CD14-positive monocyte (primary cell): ENCODE results near the gene RBM41. TPM values are rescaled to one million over a fixed set of nuclear protein-coding genes. Genes with fewer than 3 reads are reported as not detected.
A peak's percentile ranks its signal among the peaks of the same experiment; 100 is the strongest.

Experiments used
- DNase-seq, 3 donors: peaks; one replicate each; pipeline ENCODE4 v3.0.0-alpha.2; 2011 to 2022
- H2AFZ ChIP-seq: 2 replicates; pipeline ENCODE4 v1.6.0; 2012; ENCODE audit warnings: mild to moderate bottlenecking, low read depth, low read length, inconsistent platforms; ENCODE audit not compliant: insufficient read depth, poor library complexity, severe bottlenecking
- H3K27ac ChIP-seq, 2 donors: 1 replicate in 1 of 2; 2 replicates in 1 of 2; pipeline ENCODE4 v1.5.1; 2012 to 2013; ENCODE audit warnings: low read length in 2 of 2, control low read depth in 1 of 2, inconsistent platforms in 1 of 2, low read depth in 1 of 2, mild to moderate bottlenecking in 1 of 2
- H3K27me3 ChIP-seq, 2 donors: one replicate each; pipeline versions ENCODE4 v1.6.0 to v1.6.1; 2011 to 2013; ENCODE audit warnings: low read length in 2 of 2; ENCODE audit not compliant: control insufficient read depth in 2 of 2, insufficient read depth in 2 of 2
- H3K36me3 ChIP-seq, 2 donors: replicated peaks in 1 of 2; 1 replicate in 1 of 2; 2 replicates in 1 of 2; pipeline versions ENCODE4 v1.5.1 to v1.6.1; 2012 to 2013; ENCODE audit warnings: low read length in 2 of 2, control low read depth in 1 of 2, inconsistent platforms in 1 of 2, mild to moderate bottlenecking in 1 of 2; ENCODE audit not compliant: insufficient read depth in 2 of 2, control insufficient read depth in 1 of 2
- H3K4me1 ChIP-seq, 2 donors: 1 replicate in 1 of 2; 2 replicates in 1 of 2; pipeline versions ENCODE4 v1.5.1 to v1.6.1; 2012 to 2013; ENCODE audit warnings: low read length in 2 of 2, control low read depth in 1 of 2, inconsistent platforms in 1 of 2, mild to moderate bottlenecking in 1 of 2, moderate library complexity in 1 of 2; ENCODE audit not compliant: insufficient read depth in 2 of 2, control insufficient read depth in 1 of 2
- H3K4me2 ChIP-seq: replicated peaks from 2 replicates; pipeline ENCODE3; 2012; ENCODE audit warnings: low read length, moderate library complexity, mild to moderate bottlenecking; ENCODE audit not compliant: poor library complexity, severe bottlenecking; ENCODE audit errors: extremely low read depth
- H3K4me3 ChIP-seq, 3 experiments: fragments of 200-600 bp in 1 of 3; sonication (generic) in 1 of 3; replicated peaks in 1 of 3; 1 replicate in 2 of 3; 2 replicates in 1 of 3; pipeline ENCODE4 v1.5.1; 2011 to 2013; ENCODE audit warnings: low read length in 3 of 3, mild to moderate bottlenecking in 3 of 3, control low read depth in 2 of 3, low read depth in 2 of 3, inconsistent platforms in 1 of 3, moderate library complexity in 1 of 3
- H3K79me2 ChIP-seq: 2 replicates; pipeline ENCODE4 v1.6.0; 2012; ENCODE audit warnings: mild to moderate bottlenecking, control low read depth, inconsistent platforms, low read length, moderate library complexity; ENCODE audit not compliant: insufficient read depth
- H3K9ac ChIP-seq: 2 replicates; pipeline ENCODE4 v1.6.0; 2017; ENCODE audit warnings: low read length, mild to moderate bottlenecking; ENCODE audit not compliant: insufficient read depth, poor library complexity, severe bottlenecking
- H3K9me3 ChIP-seq, 2 donors: replicated peaks in 1 of 2; 1 replicate in 1 of 2; 2 replicates in 1 of 2; pipeline versions ENCODE4 v1.5.1 to v1.6.1; 2012 to 2013; ENCODE audit warnings: low read length in 2 of 2, control low read depth in 1 of 2; ENCODE audit not compliant: control insufficient read depth in 1 of 2, insufficient read depth in 1 of 2
- H4K20me1 ChIP-seq: 2 replicates; pipeline ENCODE4 v1.6.0; 2012; ENCODE audit warnings: mild to moderate bottlenecking, low read length, control low read depth, moderate library complexity; ENCODE audit not compliant: insufficient read depth
- H3K27ac Mint-ChIP-seq, 7 donors: one replicate each; pipeline ENCODE4 v1.8.0; 2020; ENCODE audit warnings: mild to moderate bottlenecking in 7 of 7, mixed read lengths in 7 of 7, moderate library complexity in 6 of 7, inconsistent platforms in 2 of 7
- H3K27me3 Mint-ChIP-seq, 3 donors: one replicate each; pipeline ENCODE4 v1.8.0; 2021 to 2022; ENCODE audit warnings: low read depth in 3 of 3, mild to moderate bottlenecking in 3 of 3, mixed read lengths in 3 of 3, moderate library complexity in 3 of 3, inconsistent platforms in 1 of 3
- H3K36me3 Mint-ChIP-seq, 2 donors: one replicate each; pipeline ENCODE4 v1.8.0; 2020; ENCODE audit warnings: mixed read lengths in 2 of 2, inconsistent platforms in 1 of 2, mild to moderate bottlenecking in 1 of 2
- H3K4me1 Mint-ChIP-seq: one replicate; pipeline ENCODE4 v1.8.0; 2020; ENCODE audit warnings: mild to moderate bottlenecking, mixed read lengths
- H3K4me3 Mint-ChIP-seq, 2 donors: one replicate each; pipeline ENCODE4 v1.8.0; 2020; ENCODE audit warnings: mild to moderate bottlenecking in 2 of 2, mixed read lengths in 2 of 2, moderate library complexity in 1 of 2
- H3K9me3 Mint-ChIP-seq, 7 donors: one replicate each; pipeline ENCODE4 v1.8.0; 2020 to 2022; ENCODE audit warnings: mixed read lengths in 7 of 7, mild to moderate bottlenecking in 6 of 7, moderate library complexity in 6 of 7, inconsistent platforms in 2 of 7
- WGBS: methylation state at CpG from one replicate; pipeline ENCODE4 v1.1.5; 2013; ENCODE audit warnings: missing lambda C conversion rate; ENCODE audit not compliant: insufficient coverage; 5-methylcytosine and 5-hydroxymethylcytosine counted together
- intact Hi-C, 2 donors: fragments of 100-400 bp; cut with micrococcal nuclease; formaldehyde crosslinking; loops; one replicate each; pipeline versions ENCODE4 v1.15.0 to v1.15.1; 2023
- polyA plus RNA-seq, 3 donors: library from polyadenylated mRNA; depleted of rRNA in 1 of 3; unstranded in 2 of 3; stranded (reverse) in 1 of 3; fragments of 300-500 nt in 2 of 3; fragments of >200 nt in 1 of 3; fragmentation: Illumina TruSeq in 2 of 3; gene quantifications; 1 replicate in 2 of 3; 2 replicates in 1 of 3; pipeline ENCODE4 v1.2.3, GENCODE V29; 2012 to 2021
- TF ChIP-seq, protein P1 (sequence below): fragments of 200-600 bp; IDR thresholded peaks from one replicate; pipeline ENCODE4 v1.8.0; 2022; ENCODE audit warnings: antibody characterized with exemption, mild to moderate bottlenecking

RBM41 gene
- polyA plus RNA-seq, 3 donors = 3.9 to 9.5 (median 8.6) TPM

DNA sequence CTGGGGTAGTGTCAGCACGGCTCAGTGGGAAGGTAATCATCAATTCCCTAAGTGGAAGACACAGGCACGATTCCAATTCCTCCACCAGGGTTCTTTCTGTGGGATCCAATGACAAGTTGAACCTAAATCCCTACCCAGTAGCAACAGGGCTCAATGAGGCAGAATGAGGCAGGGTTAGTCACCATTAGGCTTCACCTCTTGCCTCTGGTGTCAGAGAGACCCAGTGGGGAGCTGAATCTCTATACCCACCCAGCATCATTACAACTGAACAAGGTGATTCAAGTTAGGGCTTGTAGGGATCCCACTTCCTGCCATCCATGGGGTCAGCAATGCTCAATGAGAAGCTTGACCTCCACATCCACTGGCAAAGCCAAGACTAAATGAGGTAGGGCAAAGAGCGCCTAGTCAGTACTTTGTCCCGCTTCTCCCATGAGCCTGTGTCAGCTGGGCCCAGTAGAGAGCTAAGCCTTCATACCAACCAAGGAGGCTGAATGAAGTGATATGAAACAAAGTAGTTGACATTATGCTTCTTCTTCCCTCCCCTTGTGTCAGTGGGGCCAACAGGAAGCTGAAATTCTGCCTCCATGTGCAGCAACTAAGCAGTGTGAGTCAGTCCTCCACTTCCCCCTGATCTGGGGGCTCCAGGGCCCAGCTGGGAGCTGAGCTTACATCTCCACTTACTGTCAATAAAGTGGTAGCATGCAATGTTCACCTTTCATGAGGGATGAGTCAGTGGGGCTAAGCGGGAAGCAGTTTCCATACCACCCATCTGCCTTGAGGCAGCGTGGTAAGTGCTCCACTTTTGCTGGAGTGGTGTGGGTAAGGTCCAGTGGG, 36.4 kb upstream of the RBM41 start:
- WGBS = no CpG with 5 or more reads among the region's 6 CpGs
- H3K4me1 ChIP-seq = peaks cover 8 to 9% of the 10 kb centered on the region in 2 donors
- Mint-ChIP-seq H3K4me3 (peak overlapping the region; percentile 67 to 74), H3K9me3 (peaks cover 0 to 5% (median 2%) of the 10 kb centered on the region in 7 donors), H3K27me3 (peaks cover 0 to 2% (median 0%) of the 10 kb centered on the region in 3 donors), H3K27ac (peak overlapping the region in 3 of 7 donors; percentile 54 to 83 (median 62)), H3K4me1 (peaks cover 11% of the 10 kb centered on the region), H3K36me3 (no peaks in the 10 kb centered on the region)
- no peaks in the 10 kb centered on the region for H3K27me3 ChIP-seq
- no peaks in the 10 kb centered on the region for H3K9me3 ChIP-seq
- H2AFZ ChIP-seq = no peak overlapping the region
- no peaks in the 10 kb centered on the region for H4K20me1 ChIP-seq
- H3K27ac ChIP-seq = peak overlapping the region in 1 of 2 donors; percentile 12
- peak; percentile 21 to 46 (median 31) for DNase-seq
- intact Hi-C loops = no loop called here
- peak overlapping the region in 1 of 3 experiments; percentile 32 for H3K4me3 ChIP-seq
- H3K79me2 ChIP-seq = no peaks in the 10 kb centered on the region
- H3K4me2 ChIP-seq = peak overlapping the region; percentile 35
- TF ChIP-seq, protein P1, sequence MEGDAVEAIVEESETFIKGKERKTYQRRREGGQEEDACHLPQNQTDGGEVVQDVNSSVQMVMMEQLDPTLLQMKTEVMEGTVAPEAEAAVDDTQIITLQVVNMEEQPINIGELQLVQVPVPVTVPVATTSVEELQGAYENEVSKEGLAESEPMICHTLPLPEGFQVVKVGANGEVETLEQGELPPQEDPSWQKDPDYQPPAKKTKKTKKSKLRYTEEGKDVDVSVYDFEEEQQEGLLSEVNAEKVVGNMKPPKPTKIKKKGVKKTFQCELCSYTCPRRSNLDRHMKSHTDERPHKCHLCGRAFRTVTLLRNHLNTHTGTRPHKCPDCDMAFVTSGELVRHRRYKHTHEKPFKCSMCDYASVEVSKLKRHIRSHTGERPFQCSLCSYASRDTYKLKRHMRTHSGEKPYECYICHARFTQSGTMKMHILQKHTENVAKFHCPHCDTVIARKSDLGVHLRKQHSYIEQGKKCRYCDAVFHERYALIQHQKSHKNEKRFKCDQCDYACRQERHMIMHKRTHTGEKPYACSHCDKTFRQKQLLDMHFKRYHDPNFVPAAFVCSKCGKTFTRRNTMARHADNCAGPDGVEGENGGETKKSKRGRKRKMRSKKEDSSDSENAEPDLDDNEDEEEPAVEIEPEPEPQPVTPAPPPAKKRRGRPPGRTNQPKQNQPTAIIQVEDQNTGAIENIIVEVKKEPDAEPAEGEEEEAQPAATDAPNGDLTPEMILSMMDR = no peak
- H3K9ac ChIP-seq = no peak overlapping the region
- H3K36me3 ChIP-seq = no peaks in the 10 kb centered on the region

DNA sequence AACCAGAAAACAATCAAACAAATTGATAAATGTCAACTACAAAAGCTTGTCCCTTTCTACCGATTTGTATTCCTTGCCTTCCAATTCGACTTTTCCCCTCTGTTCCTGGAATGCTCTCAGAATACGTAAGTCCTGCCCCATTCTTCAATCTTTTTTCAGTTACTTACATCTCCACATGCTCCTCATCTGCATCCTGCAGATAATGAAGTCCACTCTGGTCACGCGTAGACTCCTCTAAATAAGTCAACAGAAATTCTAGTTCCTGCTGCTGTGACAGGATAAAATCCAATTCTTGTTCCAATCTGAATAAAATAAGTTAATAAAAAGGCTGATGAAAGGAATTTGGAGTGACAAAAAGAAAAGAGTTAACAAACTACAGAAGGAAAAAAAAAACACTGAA, 34.4 kb upstream of the RBM41 start:
- no CpG with 5 or more reads among the region's 5 CpGs for WGBS
- peaks cover 0 to 5% (median 2%) of the 10 kb centered on the region in 7 donors for H3K9me3 Mint-ChIP-seq
- no peaks in the 10 kb centered on the region for H3K9me3 ChIP-seq
- H3K4me2 ChIP-seq = no peak overlapping the region
- H3K9ac ChIP-seq = no peak overlapping the region
- no peaks in the 10 kb centered on the region for H3K36me3 Mint-ChIP-seq
- intact Hi-C loops = no loop called here
- H3K4me1 ChIP-seq = peaks cover 8 to 9% of the 10 kb centered on the region in 2 donors
- no peaks in the 10 kb centered on the region for H3K27me3 ChIP-seq
- H2AFZ ChIP-seq = no peak overlapping the region
- H3K4me3 ChIP-seq = no peak overlapping the region
- H3K27ac Mint-ChIP-seq = no peak overlapping the region
- no peaks in the 10 kb centered on the region for H4K20me1 ChIP-seq
- no peak overlapping the region for H3K4me3 Mint-ChIP-seq
- H3K27ac ChIP-seq = no peak overlapping the region
- peaks cover 11% of the 10 kb centered on the region for H3K4me1 Mint-ChIP-seq
- H3K27me3 Mint-ChIP-seq = peaks cover 0 to 2% (median 0%) of the 10 kb centered on the region in 3 donors
- no peak for DNase-seq
- H3K36me3 ChIP-seq = no peaks in the 10 kb centered on the region
- TF ChIP-seq, protein P1 = no peak
- no peaks in the 10 kb centered on the region for H3K79me2 ChIP-seq
